Upper lobe of left lung (tissue), 4 donors: ENCODE measurements around the gene EDN2.

Source experiments
- POLR2A ChIP-seq, 4 donors: fragments of 450-650 bp; IDR thresholded peaks; one replicate each; pipeline ENCODE4 v1.5.1; 2016 to 2017; ENCODE audit warnings: antibody characterized with exemption in 4 of 4, mild to moderate bottlenecking in 2 of 4
- TF ChIP-seq, protein P1 (sequence below), 6 experiments: fragments of 450-650 bp in 4 of 6; fragments of 200-600 bp in 2 of 6; sonication (generic) in 2 of 6; IDR thresholded peaks; one replicate each; pipeline ENCODE4 v1.5.1; 2016 to 2019; ENCODE audit warnings: antibody characterized with exemption in 6 of 6

GRCh38 chr1:41476807-41477361 lies 7.6 kb downstream of the EDN2 start:
- TF ChIP-seq, protein P1, sequence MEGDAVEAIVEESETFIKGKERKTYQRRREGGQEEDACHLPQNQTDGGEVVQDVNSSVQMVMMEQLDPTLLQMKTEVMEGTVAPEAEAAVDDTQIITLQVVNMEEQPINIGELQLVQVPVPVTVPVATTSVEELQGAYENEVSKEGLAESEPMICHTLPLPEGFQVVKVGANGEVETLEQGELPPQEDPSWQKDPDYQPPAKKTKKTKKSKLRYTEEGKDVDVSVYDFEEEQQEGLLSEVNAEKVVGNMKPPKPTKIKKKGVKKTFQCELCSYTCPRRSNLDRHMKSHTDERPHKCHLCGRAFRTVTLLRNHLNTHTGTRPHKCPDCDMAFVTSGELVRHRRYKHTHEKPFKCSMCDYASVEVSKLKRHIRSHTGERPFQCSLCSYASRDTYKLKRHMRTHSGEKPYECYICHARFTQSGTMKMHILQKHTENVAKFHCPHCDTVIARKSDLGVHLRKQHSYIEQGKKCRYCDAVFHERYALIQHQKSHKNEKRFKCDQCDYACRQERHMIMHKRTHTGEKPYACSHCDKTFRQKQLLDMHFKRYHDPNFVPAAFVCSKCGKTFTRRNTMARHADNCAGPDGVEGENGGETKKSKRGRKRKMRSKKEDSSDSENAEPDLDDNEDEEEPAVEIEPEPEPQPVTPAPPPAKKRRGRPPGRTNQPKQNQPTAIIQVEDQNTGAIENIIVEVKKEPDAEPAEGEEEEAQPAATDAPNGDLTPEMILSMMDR (IDR thresholded peaks at IDR 0.05) = no peak
- no peak for TF ChIP-seq POLR2A (IDR thresholded peaks at IDR 0.05)
